HepG2 (cell line): ENCODE results near the gene MT1A. TPM values are rescaled to one million over a fixed set of nuclear protein-coding genes. Genes with fewer than 3 reads are reported as not detected.

Source experiments
- JDP2 ChIP-seq: sonication (generic); formaldehyde crosslinking; IDR thresholded peaks from 2 replicates; pipeline ENCODE4 v1.8.1; 2022; ENCODE audit warnings: missing genetic modification reagents, borderline replicate concordance
- NCOA2 ChIP-seq: sonication (generic); formaldehyde crosslinking; IDR thresholded peaks from 2 replicates; pipeline ENCODE4 v1.8.0; 2022; ENCODE audit warnings: inconsistent platforms
- RNF219 ChIP-seq: sonication (generic); formaldehyde crosslinking; IDR thresholded peaks from 2 replicates; pipeline ENCODE4 v1.5.0; 2020; ENCODE audit warnings: mild to moderate bottlenecking, missing genetic modification reagents
- SAP130 ChIP-seq: IDR thresholded peaks from 2 replicates; pipeline ENCODE4 v1.6.1; 2016; ENCODE audit warnings: low read depth
- STAT6 ChIP-seq: sonication (generic); formaldehyde crosslinking; IDR thresholded peaks from 2 replicates; pipeline ENCODE4 v1.4.0; 2020; ENCODE audit warnings: missing genetic modification reagents, mild to moderate bottlenecking, borderline replicate concordance
- ZNF256 ChIP-seq: sonication (generic); formaldehyde crosslinking; conservative IDR thresholded peaks from 2 replicates; pipeline ENCODE4 v1.4.0; 2020; ENCODE audit warnings: missing genetic modification reagents
- ZNF496 ChIP-seq: sonication (generic); formaldehyde crosslinking; IDR thresholded peaks from 2 replicates; pipeline ENCODE4 v1.8.1; 2023; ENCODE audit warnings: mild to moderate bottlenecking, moderate library complexity, missing genetic modification reagents; ENCODE audit not compliant: insufficient replicate concordance
- ZNF513 ChIP-seq: sonication (generic); formaldehyde crosslinking; conservative IDR thresholded peaks from 2 replicates; pipeline ENCODE4 v1.5.0; 2020; ENCODE audit warnings: missing genetic modification reagents
- ZNF781 ChIP-seq: sonication (generic); formaldehyde crosslinking; IDR thresholded peaks from 2 replicates; pipeline ENCODE4 v1.5.1; 2020; ENCODE audit warnings: borderline replicate concordance, mild to moderate bottlenecking, missing genetic modification reagents; ENCODE audit errors: not compliant biosample characterization
- polyA plus RNA-seq, 8 experiments: library from polyadenylated mRNA; depleted of rRNA in 3 of 8; stranded (reverse) in 7 of 8; unstranded in 1 of 8; fragments of >200 nt; fragmentation: Illumina TruSeq in 4 of 8; extraction: Trizol in 4 of 8; gene quantifications; 2 replicates each; pipeline versions ENCODE4 v1.2.1 to v1.2.3, GENCODE V29; 2011 to 2016; ENCODE audit warnings: low read depth in 4 of 8, missing spikeins in 1 of 8, mixed read lengths in 1 of 8; ENCODE audit not compliant: insufficient read depth in 1 of 8
- total RNA-seq, 5 experiments: library from RNA; depleted of rRNA; stranded (reverse); fragments of >200 nt; fragmentation: Illumina TruSeq; extraction: Trizol; gene quantifications; 2 replicates each; pipeline ENCODE4 v1.2.3, GENCODE V29; 2016; ENCODE audit warnings: low read depth in 1 of 5
- TF ChIP-seq, protein P1 (sequence below): IDR thresholded peaks from 2 replicates; pipeline ENCODE4 v1.6.1; 2012; ENCODE audit warnings: low read length, improper control_type of control experiment
- TF ChIP-seq, protein P2 (sequence below), 2 experiments: sonication (generic) in 1 of 2; formaldehyde crosslinking in 1 of 2; IDR thresholded peaks; 2 replicates each; pipeline versions ENCODE4 v1.4.0 to v1.6.1; 2016 to 2020; ENCODE audit warnings: borderline replicate concordance in 1 of 2, low read depth in 1 of 2, mild to moderate bottlenecking in 1 of 2, missing genetic modification reagents in 1 of 2

Gene MT1A
- total and polyA plus RNA-seq, 2 of the 13 experiments (the other 11 are each of a cell fraction or from before 2014, with no cell fraction given), result 8.3 to 10.4 TPM

GRCh38 chr16:56667581-56668571, 29.4 kb downstream of the MT1A start, which contains the start of gene MT1G (continued):
- TF ChIP-seq, protein P1, sequence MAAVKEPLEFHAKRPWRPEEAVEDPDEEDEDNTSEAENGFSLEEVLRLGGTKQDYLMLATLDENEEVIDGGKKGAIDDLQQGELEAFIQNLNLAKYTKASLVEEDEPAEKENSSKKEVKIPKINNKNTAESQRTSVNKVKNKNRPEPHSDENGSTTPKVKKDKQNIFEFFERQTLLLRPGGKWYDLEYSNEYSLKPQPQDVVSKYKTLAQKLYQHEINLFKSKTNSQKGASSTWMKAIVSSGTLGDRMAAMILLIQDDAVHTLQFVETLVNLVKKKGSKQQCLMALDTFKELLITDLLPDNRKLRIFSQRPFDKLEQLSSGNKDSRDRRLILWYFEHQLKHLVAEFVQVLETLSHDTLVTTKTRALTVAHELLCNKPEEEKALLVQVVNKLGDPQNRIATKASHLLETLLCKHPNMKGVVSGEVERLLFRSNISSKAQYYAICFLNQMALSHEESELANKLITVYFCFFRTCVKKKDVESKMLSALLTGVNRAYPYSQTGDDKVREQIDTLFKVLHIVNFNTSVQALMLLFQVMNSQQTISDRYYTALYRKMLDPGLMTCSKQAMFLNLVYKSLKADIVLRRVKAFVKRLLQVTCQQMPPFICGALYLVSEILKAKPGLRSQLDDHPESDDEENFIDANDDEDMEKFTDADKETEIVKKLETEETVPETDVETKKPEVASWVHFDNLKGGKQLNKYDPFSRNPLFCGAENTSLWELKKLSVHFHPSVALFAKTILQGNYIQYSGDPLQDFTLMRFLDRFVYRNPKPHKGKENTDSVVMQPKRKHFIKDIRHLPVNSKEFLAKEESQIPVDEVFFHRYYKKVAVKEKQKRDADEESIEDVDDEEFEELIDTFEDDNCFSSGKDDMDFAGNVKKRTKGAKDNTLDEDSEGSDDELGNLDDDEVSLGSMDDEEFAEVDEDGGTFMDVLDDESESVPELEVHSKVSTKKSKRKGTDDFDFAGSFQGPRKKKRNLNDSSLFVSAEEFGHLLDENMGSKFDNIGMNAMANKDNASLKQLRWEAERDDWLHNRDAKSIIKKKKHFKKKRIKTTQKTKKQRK, result no peak
- TF ChIP-seq ZNF513 (CRISPR knock-in tag) (no peak), ZNF256 (CRISPR knock-in tag) (no peak), RNF219 (no peak), STAT6 (no peak; the same call in 1 of the 2 replicates), NCOA2 (CRISPR knock-in tag) (peak; percentile 17; the same call in 1 of the 2 replicates), ZNF496 (CRISPR knock-in tag) (no peak), ZNF781 (CRISPR knock-in tag) (no peak), SAP130 (CRISPR knock-in tag) (peak; percentile 49; the same call in 1 of the 2 replicates), JDP2 (no peak)
- TF ChIP-seq, protein P2, sequence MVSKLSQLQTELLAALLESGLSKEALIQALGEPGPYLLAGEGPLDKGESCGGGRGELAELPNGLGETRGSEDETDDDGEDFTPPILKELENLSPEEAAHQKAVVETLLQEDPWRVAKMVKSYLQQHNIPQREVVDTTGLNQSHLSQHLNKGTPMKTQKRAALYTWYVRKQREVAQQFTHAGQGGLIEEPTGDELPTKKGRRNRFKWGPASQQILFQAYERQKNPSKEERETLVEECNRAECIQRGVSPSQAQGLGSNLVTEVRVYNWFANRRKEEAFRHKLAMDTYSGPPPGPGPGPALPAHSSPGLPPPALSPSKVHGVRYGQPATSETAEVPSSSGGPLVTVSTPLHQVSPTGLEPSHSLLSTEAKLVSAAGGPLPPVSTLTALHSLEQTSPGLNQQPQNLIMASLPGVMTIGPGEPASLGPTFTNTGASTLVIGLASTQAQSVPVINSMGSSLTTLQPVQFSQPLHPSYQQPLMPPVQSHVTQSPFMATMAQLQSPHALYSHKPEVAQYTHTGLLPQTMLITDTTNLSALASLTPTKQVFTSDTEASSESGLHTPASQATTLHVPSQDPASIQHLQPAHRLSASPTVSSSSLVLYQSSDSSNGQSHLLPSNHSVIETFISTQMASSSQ (IDR thresholded peaks at IDR 0.05; ENCODE audit: low read depth), result no peak
- TF ChIP-seq, protein P2 (CRISPR knock-in tag; IDR thresholded peaks at IDR 0.05; ENCODE audit: borderline replicate concordance), result peak; percentile 54; the same call in 1 of the 2 replicates
